Neutrophil (primary cell): ENCODE measurements around the gene SSBP3.

Experiments
- H3K27ac ChIP-seq: fragments of 200-600 bp; sonication (generic); 2 replicates; pipeline ENCODE4 v1.5.1; 2016; ENCODE audit warnings: mild to moderate bottlenecking, moderate library complexity
- H3K27me3 ChIP-seq: fragments of 200-600 bp; sonication (generic); 2 replicates; pipeline ENCODE4 v1.6.0; 2016; ENCODE audit warnings: mild to moderate bottlenecking
- H3K36me3 ChIP-seq: fragments of 200-600 bp; sonication (generic); 2 replicates; pipeline ENCODE4 v1.5.1; 2017
- H3K4me1 ChIP-seq, 2 experiments: fragments of 200-600 bp in 1 of 2; sonication (generic) in 1 of 2; 1 replicate in 1 of 2; 2 replicates in 1 of 2; pipeline versions ENCODE4 v1.5.1 to v1.6.1; 2013 to 2016; ENCODE audit warnings: low read depth in 1 of 2, low read length in 1 of 2, mild to moderate bottlenecking in 1 of 2, moderate library complexity in 1 of 2; ENCODE audit not compliant: control insufficient read depth in 1 of 2, insufficient read depth in 1 of 2
- H3K4me3 ChIP-seq, 2 experiments: fragments of 200-600 bp in 1 of 2; sonication (generic) in 1 of 2; 1 replicate in 1 of 2; 2 replicates in 1 of 2; pipeline ENCODE4 v1.5.1; 2013 to 2016; ENCODE audit warnings: low read depth in 1 of 2, low read length in 1 of 2, mild to moderate bottlenecking in 1 of 2, moderate library complexity in 1 of 2
- H3K9me3 ChIP-seq: fragments of 200-600 bp; sonication (generic); 2 replicates; pipeline ENCODE4 v1.5.1; 2016
- CTCF ChIP-seq: fragments of 200-600 bp; sonication (generic); IDR thresholded peaks from 2 replicates; pipeline ENCODE4 v1.5.1; 2016; ENCODE audit warnings: antibody characterized with exemption

Gene SSBP3

GRCh38 chr1:54439550-54440223 lies 33.5 kb upstream of the SSBP3 start:
- Histone ChIP-seq H3K4me3 (no peak overlapping the region), H3K27me3 (no peaks in the 10 kb centered on the region), H3K9me3 (no peaks in the 10 kb centered on the region), H3K4me1 (no peaks in the 10 kb centered on the region), H3K36me3 (no peaks in the 10 kb centered on the region), H3K27ac (no peak overlapping the region)
- TF ChIP-seq CTCF: no peak

GRCh38 chr1:54437783-54438182 lies 31.6 kb upstream of the SSBP3 start:
- no peak for TF ChIP-seq CTCF
- H3K27ac ChIP-seq: no peak overlapping the region
- H3K4me1 ChIP-seq: no peaks in the 10 kb centered on the region
- H3K36me3 ChIP-seq: no peaks in the 10 kb centered on the region
- H3K27me3 ChIP-seq: no peaks in the 10 kb centered on the region
- no peak overlapping the region for H3K4me3 ChIP-seq
- no peaks in the 10 kb centered on the region for H3K9me3 ChIP-seq

GRCh38 chr1:54436826-54437225 lies 30.6 kb upstream of the SSBP3 start:
- H3K9me3 ChIP-seq: no peaks in the 10 kb centered on the region
- no peaks in the 10 kb centered on the region for H3K27me3 ChIP-seq
- no peaks in the 10 kb centered on the region for H3K4me1 ChIP-seq
- no peaks in the 10 kb centered on the region for H3K36me3 ChIP-seq
- H3K4me3 ChIP-seq: no peak overlapping the region
- H3K27ac ChIP-seq: no peak overlapping the region
- TF ChIP-seq CTCF: no peak

GRCh38 chr1:54429838-54430237 lies 23.6 kb upstream of the SSBP3 start:
- H3K36me3 ChIP-seq: no peaks in the 10 kb centered on the region
- no peak overlapping the region for H3K27ac ChIP-seq
- no peak overlapping the region for H3K4me3 ChIP-seq
- H3K4me1 ChIP-seq: no peaks in the 10 kb centered on the region
- no peaks in the 10 kb centered on the region for H3K27me3 ChIP-seq
- no peaks in the 10 kb centered on the region for H3K9me3 ChIP-seq
- no peak for TF ChIP-seq CTCF

GRCh38 chr1:54428837-54429518 lies 22.8 kb upstream of the SSBP3 start:
- Histone ChIP-seq H3K4me1 (no peaks in the 10 kb centered on the region), H3K27ac (no peak overlapping the region), H3K9me3 (no peaks in the 10 kb centered on the region), H3K4me3 (no peak overlapping the region), H3K27me3 (no peaks in the 10 kb centered on the region), H3K36me3 (no peaks in the 10 kb centered on the region)
- no peak for TF ChIP-seq CTCF
